Measurements from ENCODE around the gene PPP1R16B. TPM values are rescaled to one million over a fixed set of nuclear protein-coding genes. Genes with fewer than 3 reads are reported as not detected.

The PPP1R16B gene
- total and polyA plus RNA-seq, 10 of the 15 experiments (the other 5 are each of a cell fraction or from before 2014, with no cell fraction given), result 13.4 to 90.2 (median 66.7) TPM

DNA sequence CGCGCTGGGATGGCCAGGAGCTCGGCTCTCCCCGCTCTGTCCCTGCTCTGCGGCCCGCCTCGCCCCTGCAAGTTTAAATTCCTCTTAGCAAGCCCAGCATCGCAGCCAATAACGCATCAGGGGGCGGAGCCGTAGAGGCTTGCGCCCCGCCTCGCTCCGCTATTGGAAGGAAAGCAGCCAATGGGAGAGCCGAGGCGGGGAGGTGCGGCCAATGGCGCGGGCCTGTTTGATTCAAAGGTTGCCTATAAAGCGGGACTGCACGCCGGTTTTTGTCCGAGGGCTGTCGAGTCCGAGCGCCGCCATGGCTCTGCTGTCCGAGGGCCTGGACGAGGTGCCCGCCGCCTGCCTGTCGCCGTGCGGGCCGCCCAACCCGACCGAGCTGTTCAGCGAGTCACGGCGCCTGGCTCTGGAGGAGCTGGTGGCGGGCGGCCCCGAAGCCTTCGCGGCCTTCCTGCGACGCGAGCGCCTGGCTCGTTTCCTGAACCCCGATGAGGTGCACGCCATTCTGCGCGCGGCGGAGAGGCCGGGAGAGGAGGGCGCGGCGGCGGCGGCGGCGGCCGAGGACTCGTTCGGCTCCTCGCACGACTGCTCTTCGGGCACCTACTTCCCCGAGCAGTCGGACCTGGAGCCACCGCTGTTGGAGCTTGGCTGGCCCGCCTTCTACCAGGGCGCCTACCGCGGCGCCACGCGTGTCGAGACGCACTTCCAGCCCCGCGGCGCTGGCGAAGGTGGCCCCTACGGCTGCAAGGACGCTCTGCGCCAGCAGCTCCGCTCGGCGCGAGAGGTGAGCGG, 120.8 kb downstream of the PPP1R16B start, which contains the start of gene FAM83D (continued):
- no peak for TF ChIP-seq PRDM15 (CRISPR knock-in tag; IDR thresholded peaks at IDR 0.05)
- TF ChIP-seq CBX5 (IDR thresholded peaks at IDR 0.05; ENCODE audit: low read depth), result no peak; the same call in 1 of the 2 replicates
- no peak; the same call in 1 of the 2 replicates for TF ChIP-seq RAD21 (IDR thresholded peaks at IDR 0.05; ENCODE audit: insufficient read depth, low read depth, low read length)
- no peak; the same call in 1 of the 2 replicates for TF ChIP-seq CREM (IDR thresholded peaks at IDR 0.05; ENCODE audit: low read depth)
- no peak for TF ChIP-seq MTA3 (IDR thresholded peaks at IDR 0.05; ENCODE audit: borderline replicate concordance, low read length)
- no peak for TF ChIP-seq ATF2 (IDR thresholded peaks at IDR 0.05; ENCODE audit: low read length)
- TF ChIP-seq, protein P1, sequence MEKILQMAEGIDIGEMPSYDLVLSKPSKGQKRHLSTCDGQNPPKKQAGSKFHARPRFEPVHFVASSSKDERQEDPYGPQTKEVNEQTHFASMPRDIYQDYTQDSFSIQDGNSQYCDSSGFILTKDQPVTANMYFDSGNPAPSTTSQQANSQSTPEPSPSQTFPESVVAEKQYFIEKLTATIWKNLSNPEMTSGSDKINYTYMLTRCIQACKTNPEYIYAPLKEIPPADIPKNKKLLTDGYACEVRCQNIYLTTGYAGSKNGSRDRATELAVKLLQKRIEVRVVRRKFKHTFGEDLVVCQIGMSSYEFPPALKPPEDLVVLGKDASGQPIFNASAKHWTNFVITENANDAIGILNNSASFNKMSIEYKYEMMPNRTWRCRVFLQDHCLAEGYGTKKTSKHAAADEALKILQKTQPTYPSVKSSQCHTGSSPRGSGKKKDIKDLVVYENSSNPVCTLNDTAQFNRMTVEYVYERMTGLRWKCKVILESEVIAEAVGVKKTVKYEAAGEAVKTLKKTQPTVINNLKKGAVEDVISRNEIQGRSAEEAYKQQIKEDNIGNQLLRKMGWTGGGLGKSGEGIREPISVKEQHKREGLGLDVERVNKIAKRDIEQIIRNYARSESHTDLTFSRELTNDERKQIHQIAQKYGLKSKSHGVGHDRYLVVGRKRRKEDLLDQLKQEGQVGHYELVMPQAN (conservative IDR thresholded peaks at IDR 0.05), result peak; percentile 99
- peak; percentile 64; the same call in 1 of the 2 replicates for TF ChIP-seq TCF12 (IDR thresholded peaks at IDR 0.05; ENCODE audit: low read depth, low read length)
- TF ChIP-seq KAT2A (conservative IDR thresholded peaks at IDR 0.05; ENCODE audit: control insufficient read depth, low read depth, low read length), result no peak
- peak; percentile 77 for TF ChIP-seq IKZF1 (conservative IDR thresholded peaks at IDR 0.05)
- TF ChIP-seq CBX3 (IDR thresholded peaks at IDR 0.05; ENCODE audit: borderline replicate concordance, low read depth), result no peak
- no peak for TF ChIP-seq IRF4 (IDR thresholded peaks at IDR 0.05; ENCODE audit: low read depth, low read length)
- TF ChIP-seq IRF3 (IDR thresholded peaks at IDR 0.05), result peak; percentile 77
- peak; percentile 99 for TF ChIP-seq NFYB (IDR thresholded peaks at IDR 0.05; ENCODE audit: insufficient read depth, low read depth, low read length)
- TF ChIP-seq TBL1XR1 (IDR thresholded peaks at IDR 0.05; ENCODE audit: low read depth, low read length), result no peak
- peak; percentile 99 for TF ChIP-seq POLR2A (IDR thresholded peaks at IDR 0.05; ENCODE audit: low read depth, low read length)
- peak; percentile 66; the same call in 1 of the 2 replicates for TF ChIP-seq PML (IDR thresholded peaks at IDR 0.05; ENCODE audit: low read length)
- TF ChIP-seq ESRRA (IDR thresholded peaks at IDR 0.05; ENCODE audit: low read length), result no peak
- peak; percentile 97; the same call in 1 of the 2 replicates for TF ChIP-seq SIN3A (IDR thresholded peaks at IDR 0.05; ENCODE audit: low read depth, low read length)
- peak; percentile 37; the same call in 1 of the 2 replicates for TF ChIP-seq RUNX3 (IDR thresholded peaks at IDR 0.05; ENCODE audit: low read length)
- no peak for TF ChIP-seq NR2C1 (IDR thresholded peaks at IDR 0.05)
- peak; percentile 92 for TF ChIP-seq E2F4 (IDR thresholded peaks at IDR 0.05; ENCODE audit: low read depth, low read length)

Data from GM12878 (cell line).